NT2/D1 (cell line): Measurements from ENCODE around the gene ST3GAL6.

ENCODE experiments used
- DNase-seq: peaks from one replicate; pipeline ENCODE4 v3.0.0-alpha.2; 2011; ENCODE audit warnings: low read depth, low spot score
- H3K27me3 ChIP-seq: 2 replicates; pipeline ENCODE4 v1.6.0; 2011; ENCODE audit warnings: mild to moderate bottlenecking; ENCODE audit not compliant: insufficient read length, insufficient read depth
- H3K36me3 ChIP-seq: 2 replicates; pipeline ENCODE4 v1.6.1; 2011; ENCODE audit warnings: mild to moderate bottlenecking, low read length, mixed read lengths; ENCODE audit not compliant: insufficient read depth, insufficient read length
- H3K4me1 ChIP-seq: 2 replicates; pipeline ENCODE4 v1.5.1; 2011; ENCODE audit not compliant: insufficient read depth, insufficient read length
- H3K4me3 ChIP-seq: 2 replicates; pipeline ENCODE4 v1.5.1; 2011; ENCODE audit warnings: low read depth; ENCODE audit not compliant: insufficient read length
- H3K9ac ChIP-seq: 2 replicates; pipeline ENCODE4 v1.6.0; 2011; ENCODE audit warnings: low read depth; ENCODE audit not compliant: insufficient read length
- H3K9me3 ChIP-seq: 2 replicates; pipeline ENCODE4 v1.5.1; 2011; ENCODE audit warnings: mild to moderate bottlenecking, low read length; ENCODE audit not compliant: insufficient read depth
- SUZ12 ChIP-seq: IDR thresholded peaks from 2 replicates; pipeline ENCODE4 v1.6.1; 2011; ENCODE audit not compliant: insufficient read length, insufficient read depth; ENCODE audit errors: extremely low read depth
- YY1 ChIP-seq: IDR thresholded peaks from 2 replicates; pipeline ENCODE4 v1.6.1; 2011; ENCODE audit not compliant: insufficient read length, insufficient read depth
- ZNF274 ChIP-seq: IDR thresholded peaks from 2 replicates; pipeline ENCODE4 v1.6.1; 2011; ENCODE audit warnings: mild to moderate bottlenecking, low read depth, low read length

The ST3GAL6 gene

GRCh38 chr3:98739266-98739665, 23.9 kb upstream of the ST3GAL6 start:
- H3K36me3 ChIP-seq = peaks cover 6% of the 10 kb centered on the region
- no peak for TF ChIP-seq SUZ12
- no peak for TF ChIP-seq YY1
- no peak for TF ChIP-seq ZNF274
- no peaks in the 10 kb centered on the region for H3K9me3 ChIP-seq
- no peak overlapping the region for H3K4me3 ChIP-seq
- no peak overlapping the region for H3K9ac ChIP-seq
- H3K4me1 ChIP-seq = no peaks in the 10 kb centered on the region
- DNase-seq = no peak
- H3K27me3 ChIP-seq = no peaks in the 10 kb centered on the region

- no peaks in the 10 kb centered on the region for H3K9me3 ChIP-seq
- H3K9ac ChIP-seq = no peak overlapping the region
- H3K27me3 ChIP-seq = no peaks in the 10 kb centered on the region
- no peak overlapping the region for H3K4me3 ChIP-seq
- peaks cover 6% of the 10 kb centered on the region for H3K36me3 ChIP-seq
- DNase-seq = no peak
- TF ChIP-seq ZNF274 (no peak), YY1 (no peak), SUZ12 (no peak)
- no peaks in the 10 kb centered on the region for H3K4me1 ChIP-seq
Measured at GRCh38 chr3:98740324-98740723, 22.8 kb upstream of the ST3GAL6 start.

- Histone ChIP-seq H3K9ac (no peak overlapping the region), H3K27me3 (no peaks in the 10 kb centered on the region), H3K4me3 (no peak overlapping the region), H3K36me3 (peaks cover 6% of the 10 kb centered on the region), H3K4me1 (no peaks in the 10 kb centered on the region), H3K9me3 (no peaks in the 10 kb centered on the region)
- no peak for DNase-seq
- no peak for TF ChIP-seq SUZ12
- no peak for TF ChIP-seq ZNF274
- no peak for TF ChIP-seq YY1
Measured at GRCh38 chr3:98741121-98741716, 21.9 kb upstream of the ST3GAL6 start.

- Histone ChIP-seq H3K36me3 (peaks cover 6% of the 10 kb centered on the region), H3K4me3 (no peak overlapping the region), H3K9me3 (no peaks in the 10 kb centered on the region), H3K4me1 (no peaks in the 10 kb centered on the region), H3K9ac (no peak overlapping the region), H3K27me3 (no peaks in the 10 kb centered on the region)
- DNase-seq = no peak
- no peak for TF ChIP-seq SUZ12
- TF ChIP-seq YY1 = no peak
- TF ChIP-seq ZNF274 = no peak
Measured at GRCh38 chr3:98743071-98743470, 20.1 kb upstream of the ST3GAL6 start.

DNA sequence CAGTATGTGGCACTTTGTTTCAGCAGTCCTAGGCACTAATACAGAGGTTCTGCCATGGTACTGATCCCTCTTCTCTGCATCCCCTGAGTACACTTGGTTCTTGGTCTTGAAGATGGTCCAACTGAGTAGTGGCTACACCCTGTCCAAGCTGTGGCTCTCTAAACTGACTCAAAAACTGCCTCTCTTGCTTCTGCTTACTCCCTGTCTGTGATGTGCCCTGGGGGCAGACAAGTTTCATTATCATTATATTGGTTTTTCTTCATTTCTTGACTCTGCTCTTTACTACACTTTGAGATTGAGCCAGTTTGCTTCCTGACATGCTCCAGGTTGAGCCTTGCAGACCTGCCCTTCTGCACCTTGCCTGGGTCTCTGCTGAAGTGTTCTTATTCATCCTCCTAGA, 18.9 kb upstream of the ST3GAL6 start:
- Histone ChIP-seq H3K27me3 (no peaks in the 10 kb centered on the region), H3K9me3 (no peaks in the 10 kb centered on the region), H3K4me3 (no peak overlapping the region), H3K4me1 (no peaks in the 10 kb centered on the region), H3K9ac (no peak overlapping the region), H3K36me3 (no peaks in the 10 kb centered on the region)
- DNase-seq = no peak
- TF ChIP-seq YY1 = no peak
- TF ChIP-seq ZNF274 = no peak
- TF ChIP-seq SUZ12 = no peak

DNA sequence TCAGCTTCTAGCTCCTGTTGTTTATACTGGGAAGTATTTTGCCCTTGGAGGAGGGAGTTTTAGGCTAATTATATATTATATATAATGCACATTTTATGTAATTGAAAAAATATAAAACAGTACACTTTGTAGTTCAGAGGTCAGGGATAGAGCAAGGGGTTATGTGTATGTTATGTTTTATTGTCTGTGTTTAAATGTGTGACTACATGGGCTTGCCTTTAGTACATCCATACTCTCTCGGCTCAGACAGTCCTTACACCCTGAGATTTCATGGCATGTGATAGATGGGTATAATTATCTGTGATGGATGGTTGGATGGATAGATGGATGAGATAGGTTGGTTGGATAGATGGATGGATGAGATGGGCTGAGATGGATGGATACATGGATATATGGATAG, 17.4 kb upstream of the ST3GAL6 start:
- Histone ChIP-seq H3K4me1 (no peaks in the 10 kb centered on the region), H3K9ac (no peak overlapping the region), H3K4me3 (no peak overlapping the region), H3K9me3 (no peaks in the 10 kb centered on the region), H3K27me3 (no peaks in the 10 kb centered on the region), H3K36me3 (no peaks in the 10 kb centered on the region)
- DNase-seq = no peak
- TF ChIP-seq YY1 = no peak
- no peak for TF ChIP-seq SUZ12
- no peak for TF ChIP-seq ZNF274

DNA sequence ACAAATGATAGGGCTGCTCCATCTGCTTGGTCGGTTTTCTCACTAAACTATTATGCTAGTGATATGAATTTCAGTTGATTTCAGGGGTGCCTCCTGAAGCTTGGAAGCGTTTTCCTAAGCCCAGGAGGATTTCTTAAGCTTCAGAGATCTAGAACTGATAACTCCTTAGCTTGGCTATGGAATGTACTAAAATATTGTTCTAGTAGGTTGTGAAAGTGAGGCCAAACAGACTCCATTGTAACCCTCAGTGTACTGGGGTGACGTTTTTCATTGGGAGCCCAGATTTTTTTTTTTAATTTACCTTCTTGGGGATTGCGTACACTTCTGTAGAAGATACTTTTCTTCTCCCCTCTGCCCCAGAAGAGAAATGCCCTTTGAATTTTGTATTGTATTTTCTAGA, 17.0 kb upstream of the ST3GAL6 start:
- H3K9me3 ChIP-seq = no peaks in the 10 kb centered on the region
- no peak for DNase-seq
- H3K4me3 ChIP-seq = no peak overlapping the region
- no peak overlapping the region for H3K9ac ChIP-seq
- no peaks in the 10 kb centered on the region for H3K27me3 ChIP-seq
- TF ChIP-seq SUZ12 (no peak), YY1 (no peak), ZNF274 (no peak)
- H3K4me1 ChIP-seq = no peaks in the 10 kb centered on the region
- no peaks in the 10 kb centered on the region for H3K36me3 ChIP-seq

DNA sequence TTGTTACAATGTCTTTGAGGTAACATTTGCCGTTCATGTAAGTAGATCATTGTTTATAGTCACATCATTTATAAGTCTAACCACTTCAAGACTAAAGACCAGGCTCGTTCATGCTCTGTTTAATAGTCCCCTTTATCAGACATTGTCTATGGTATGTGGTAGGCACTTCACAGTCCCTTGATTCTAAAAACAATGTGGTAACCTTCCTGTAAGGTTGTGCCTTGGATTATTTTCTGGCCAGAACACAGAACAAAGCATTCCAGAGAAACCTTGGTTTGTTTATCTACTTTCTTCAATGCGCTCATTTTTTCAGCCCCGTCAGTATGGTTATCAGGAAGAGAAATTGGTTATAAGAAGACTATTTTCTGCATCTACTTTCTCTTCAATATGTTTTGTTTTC, 16.3 kb upstream of the ST3GAL6 start:
- Histone ChIP-seq H3K27me3 (no peaks in the 10 kb centered on the region), H3K4me1 (no peaks in the 10 kb centered on the region), H3K4me3 (no peak overlapping the region), H3K36me3 (no peaks in the 10 kb centered on the region), H3K9me3 (no peaks in the 10 kb centered on the region), H3K9ac (no peak overlapping the region)
- DNase-seq = no peak
- TF ChIP-seq SUZ12 = no peak
- no peak for TF ChIP-seq YY1
- no peak for TF ChIP-seq ZNF274
